Measurements from ENCODE around the gene DUT. TPM values are rescaled to one million over a fixed set of nuclear protein-coding genes. Genes with fewer than 3 reads are reported as not detected.

Gene DUT
- total and polyA plus RNA-seq, 9 of the 15 experiments (the other 6 are each of a cell fraction or from before 2014, with no cell fraction given), result 13.9 to 235 (median 94.9) TPM

DNA sequence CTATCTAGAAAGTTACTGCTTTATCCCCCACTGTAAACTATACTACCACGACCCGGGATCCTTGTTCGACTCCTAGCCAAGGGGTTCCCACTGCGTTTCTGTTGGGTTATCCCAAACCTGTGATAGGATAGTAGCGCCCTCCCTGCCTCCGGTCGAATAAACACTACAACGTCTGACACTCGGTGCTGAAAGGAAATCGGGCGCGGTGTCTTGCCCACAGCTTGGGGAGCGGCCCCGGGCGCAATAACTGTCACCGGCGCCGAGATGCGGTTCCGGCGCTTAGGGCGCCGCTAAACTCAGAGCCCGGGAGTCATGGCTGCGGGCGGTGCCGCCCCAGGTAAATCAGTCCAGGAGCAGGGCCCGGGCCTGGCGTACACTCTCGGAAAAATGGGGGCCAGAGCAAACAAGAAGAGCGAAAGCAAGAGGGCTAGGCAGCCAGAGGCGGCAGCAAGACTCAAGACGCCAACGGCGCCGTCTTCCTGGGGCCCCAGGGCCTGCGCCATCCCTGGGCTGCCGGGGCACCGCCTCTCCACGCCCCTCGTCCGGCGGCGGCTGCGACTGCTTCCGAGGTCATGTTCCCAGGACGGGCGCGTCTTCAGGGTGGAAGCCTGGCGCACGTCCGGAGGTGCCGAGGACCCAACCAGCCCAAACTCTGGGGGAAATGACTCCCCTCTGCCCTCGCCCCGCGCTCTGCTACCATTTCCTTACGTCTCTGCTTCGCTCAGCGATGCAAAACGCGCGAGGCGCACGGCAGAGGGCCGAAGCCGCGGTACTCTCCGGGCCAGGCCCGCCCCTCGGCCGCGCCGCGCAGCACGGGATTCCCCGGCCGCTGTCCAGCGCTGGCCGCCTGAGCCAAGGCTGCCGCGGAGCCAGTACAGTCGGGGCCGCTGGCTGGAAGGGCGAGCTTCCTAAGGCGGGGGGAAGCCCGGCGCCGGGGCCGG is at the start of gene DUT (continued):
- TF ChIP-seq CCNT2 (IDR thresholded peaks at IDR 0.05; ENCODE audit: borderline replicate concordance, extremely low read depth, insufficient read length, low read depth, low read length) (peak; percentile 25), POLR2A (conservative IDR thresholded peaks at IDR 0.05) (peak; percentile 86), ZNF75A (CRISPR knock-in tag; IDR thresholded peaks at IDR 0.05) (no peak), TARDBP (IDR thresholded peaks at IDR 0.05) (no peak), PHB (CRISPR knock-in tag; IDR thresholded peaks at IDR 0.05) (0 out of 2 replicates have a peak, but pooled peaks have one; percentile 50), ZNF274 (IDR thresholded peaks at IDR 0.05; ENCODE audit: borderline replicate concordance, low read depth, low read length) (no peak), FOXA3 (CRISPR knock-in tag; conservative IDR thresholded peaks at IDR 0.05 in 1 of 2, IDR thresholded peaks at IDR 0.05 in 1 of 2) (no peak), RB1 (IDR thresholded peaks at IDR 0.05; ENCODE audit: low read depth) (peak; percentile 41), ZNF316 (IDR thresholded peaks at IDR 0.05) (no peak), MTA3 (IDR thresholded peaks at IDR 0.05; ENCODE audit: borderline replicate concordance) (0 out of 2 replicates have a peak, but pooled peaks have one; percentile 39), ZNF3 (CRISPR knock-in tag; IDR thresholded peaks at IDR 0.05) (no peak), RHOXF2B (CRISPR knock-in tag; conservative IDR thresholded peaks at IDR 0.05) (no peak), HDAC8 (tag; IDR thresholded peaks at IDR 0.05) (no peak), RBM22 (IDR thresholded peaks at IDR 0.05; ENCODE audit: low read depth, low read length, poor library complexity, severe bottlenecking) (peak; percentile 50), MYC (IDR thresholded peaks at IDR 0.05; ENCODE audit: low read depth, low read length) (0 out of 2 replicates have a peak, but pooled peaks have one; percentile 56), MYC (CRISPR knock-in tag; IDR thresholded peaks at IDR 0.05; ENCODE audit: borderline replicate concordance, low read depth) (0 out of 2 replicates have a peak, but pooled peaks have one; percentile 50), RBBP5 (IDR thresholded peaks at IDR 0.05; ENCODE audit: borderline replicate concordance, insufficient read depth, low read length, poor library complexity, severe bottlenecking) (peak; percentile 83)
- TF ChIP-seq, protein P1, sequence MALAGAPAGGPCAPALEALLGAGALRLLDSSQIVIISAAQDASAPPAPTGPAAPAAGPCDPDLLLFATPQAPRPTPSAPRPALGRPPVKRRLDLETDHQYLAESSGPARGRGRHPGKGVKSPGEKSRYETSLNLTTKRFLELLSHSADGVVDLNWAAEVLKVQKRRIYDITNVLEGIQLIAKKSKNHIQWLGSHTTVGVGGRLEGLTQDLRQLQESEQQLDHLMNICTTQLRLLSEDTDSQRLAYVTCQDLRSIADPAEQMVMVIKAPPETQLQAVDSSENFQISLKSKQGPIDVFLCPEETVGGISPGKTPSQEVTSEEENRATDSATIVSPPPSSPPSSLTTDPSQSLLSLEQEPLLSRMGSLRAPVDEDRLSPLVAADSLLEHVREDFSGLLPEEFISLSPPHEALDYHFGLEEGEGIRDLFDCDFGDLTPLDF (CRISPR knock-in tag; IDR thresholded peaks at IDR 0.05), result no peak; the same call in 1 of the 2 replicates
- TF ChIP-seq, protein P2, sequence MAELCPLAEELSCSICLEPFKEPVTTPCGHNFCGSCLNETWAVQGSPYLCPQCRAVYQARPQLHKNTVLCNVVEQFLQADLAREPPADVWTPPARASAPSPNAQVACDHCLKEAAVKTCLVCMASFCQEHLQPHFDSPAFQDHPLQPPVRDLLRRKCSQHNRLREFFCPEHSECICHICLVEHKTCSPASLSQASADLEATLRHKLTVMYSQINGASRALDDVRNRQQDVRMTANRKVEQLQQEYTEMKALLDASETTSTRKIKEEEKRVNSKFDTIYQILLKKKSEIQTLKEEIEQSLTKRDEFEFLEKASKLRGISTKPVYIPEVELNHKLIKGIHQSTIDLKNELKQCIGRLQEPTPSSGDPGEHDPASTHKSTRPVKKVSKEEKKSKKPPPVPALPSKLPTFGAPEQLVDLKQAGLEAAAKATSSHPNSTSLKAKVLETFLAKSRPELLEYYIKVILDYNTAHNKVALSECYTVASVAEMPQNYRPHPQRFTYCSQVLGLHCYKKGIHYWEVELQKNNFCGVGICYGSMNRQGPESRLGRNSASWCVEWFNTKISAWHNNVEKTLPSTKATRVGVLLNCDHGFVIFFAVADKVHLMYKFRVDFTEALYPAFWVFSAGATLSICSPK (IDR thresholded peaks at IDR 0.05; ENCODE audit: borderline replicate concordance), result no peak
- TF ChIP-seq, protein P3, sequence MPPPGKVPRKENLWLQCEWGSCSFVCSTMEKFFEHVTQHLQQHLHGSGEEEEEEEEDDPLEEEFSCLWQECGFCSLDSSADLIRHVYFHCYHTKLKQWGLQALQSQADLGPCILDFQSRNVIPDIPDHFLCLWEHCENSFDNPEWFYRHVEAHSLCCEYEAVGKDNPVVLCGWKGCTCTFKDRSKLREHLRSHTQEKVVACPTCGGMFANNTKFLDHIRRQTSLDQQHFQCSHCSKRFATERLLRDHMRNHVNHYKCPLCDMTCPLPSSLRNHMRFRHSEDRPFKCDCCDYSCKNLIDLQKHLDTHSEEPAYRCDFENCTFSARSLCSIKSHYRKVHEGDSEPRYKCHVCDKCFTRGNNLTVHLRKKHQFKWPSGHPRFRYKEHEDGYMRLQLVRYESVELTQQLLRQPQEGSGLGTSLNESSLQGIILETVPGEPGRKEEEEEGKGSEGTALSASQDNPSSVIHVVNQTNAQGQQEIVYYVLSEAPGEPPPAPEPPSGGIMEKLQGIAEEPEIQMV (tag; conservative IDR thresholded peaks at IDR 0.05; ENCODE audit: low read depth), result no peak
- TF ChIP-seq, protein P4, sequence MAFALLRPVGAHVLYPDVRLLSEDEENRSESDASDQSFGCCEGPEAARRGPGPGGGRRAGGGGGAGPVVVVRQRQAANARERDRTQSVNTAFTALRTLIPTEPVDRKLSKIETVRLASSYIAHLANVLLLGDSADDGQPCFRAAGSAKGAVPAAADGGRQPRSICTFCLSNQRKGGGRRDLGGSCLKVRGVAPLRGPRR (CRISPR knock-in tag; IDR thresholded peaks at IDR 0.05), result no peak
- TF ChIP-seq, protein P5, sequence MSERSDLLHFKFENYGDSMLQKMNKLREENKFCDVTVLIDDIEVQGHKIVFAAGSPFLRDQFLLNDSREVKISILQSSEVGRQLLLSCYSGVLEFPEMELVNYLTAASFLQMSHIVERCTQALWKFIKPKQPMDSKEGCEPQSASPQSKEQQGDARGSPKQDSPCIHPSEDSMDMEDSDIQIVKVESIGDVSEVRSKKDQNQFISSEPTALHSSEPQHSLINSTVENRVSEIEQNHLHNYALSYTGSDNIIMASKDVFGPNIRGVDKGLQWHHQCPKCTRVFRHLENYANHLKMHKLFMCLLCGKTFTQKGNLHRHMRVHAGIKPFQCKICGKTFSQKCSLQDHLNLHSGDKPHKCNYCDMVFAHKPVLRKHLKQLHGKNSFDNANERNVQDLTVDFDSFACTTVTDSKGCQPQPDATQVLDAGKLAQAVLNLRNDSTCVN (CRISPR knock-in tag; IDR thresholded peaks at IDR 0.05), result no peak

Data from K562 (cell line).